Upper lobe of left lung (tissue), 4 donors: ENCODE results near the gene B4GALNT3.

Source experiments
- CTCF ChIP-seq, 6 experiments: fragments of 450-650 bp in 4 of 6; fragments of 200-600 bp in 2 of 6; sonication (generic) in 2 of 6; IDR thresholded peaks; one replicate each; pipeline ENCODE4 v1.5.1; 2016 to 2019; ENCODE audit warnings: antibody characterized with exemption in 6 of 6
- EP300 ChIP-seq, 4 donors: sonication (generic); formaldehyde crosslinking; IDR thresholded peaks; one replicate each; pipeline ENCODE4 v1.5.1; 2017; ENCODE audit warnings: antibody characterized with exemption in 4 of 4, control low read depth in 2 of 4
- POLR2A ChIP-seq, 4 donors: fragments of 450-650 bp; IDR thresholded peaks; one replicate each; pipeline ENCODE4 v1.5.1; 2016 to 2017; ENCODE audit warnings: antibody characterized with exemption in 4 of 4, mild to moderate bottlenecking in 2 of 4
- POLR2AphosphoS5 ChIP-seq, 2 donors: sonication (generic); formaldehyde crosslinking; IDR thresholded peaks; one replicate each; pipeline ENCODE4 v1.5.1; 2017; ENCODE audit warnings: antibody characterized with exemption in 2 of 2

- TF ChIP-seq EP300 (IDR thresholded peaks at IDR 0.05) (no peak), POLR2A (IDR thresholded peaks at IDR 0.05) (no peak), CTCF (IDR thresholded peaks at IDR 0.05) (no peak), POLR2AphosphoS5 (IDR thresholded peaks at IDR 0.05) (no peak)
Observed at GRCh38 chr12:573232-573631, 113.5 kb downstream of the B4GALNT3 start.
